Endodermal cell (in vitro differentiated cells): ENCODE measurements around the gene KAZN. TPM values are rescaled to one million over a fixed set of nuclear protein-coding genes. Genes with fewer than 3 reads are reported as not detected.

Experiments used
- DNase-seq: peaks from one replicate; pipeline ENCODE4 v3.0.0-alpha.2; 2017
- H3K27ac ChIP-seq: 2 replicates; pipeline ENCODE4 v1.5.1; 2013; ENCODE audit warnings: mild to moderate bottlenecking, low read depth, low read length, moderate library complexity
- H3K27me3 ChIP-seq: 2 replicates; pipeline ENCODE4 v1.6.1; 2013; ENCODE audit warnings: mild to moderate bottlenecking, low read length, moderate library complexity; ENCODE audit not compliant: insufficient read depth, control insufficient read depth, poor library complexity, severe bottlenecking
- H3K36me3 ChIP-seq: 2 replicates; pipeline ENCODE4 v1.7.0; 2013; ENCODE audit warnings: mild to moderate bottlenecking, low read length, moderate library complexity; ENCODE audit not compliant: control insufficient read depth, insufficient read depth
- H3K4me1 ChIP-seq: one replicate; pipeline ENCODE4 v1.7.0; 2013; ENCODE audit warnings: low read length; ENCODE audit not compliant: control insufficient read depth, insufficient read depth
- H3K4me3 ChIP-seq: 2 replicates; pipeline ENCODE4 v1.5.1; 2013; ENCODE audit warnings: mild to moderate bottlenecking, low read length, moderate library complexity
- H3K9ac ChIP-seq: 2 replicates; pipeline ENCODE4 v1.6.1; 2013; ENCODE audit warnings: mild to moderate bottlenecking, low read length, moderate library complexity; ENCODE audit not compliant: poor library complexity, severe bottlenecking; ENCODE audit errors: extremely low read depth
- H3K9me3 ChIP-seq: 2 replicates; pipeline ENCODE4 v1.6.1; 2013; ENCODE audit warnings: mild to moderate bottlenecking, low read length, moderate library complexity; ENCODE audit not compliant: control insufficient read depth
- H3K27ac Mint-ChIP-seq: 2 replicates; pipeline ENCODE4 v1.8.0; 2020; ENCODE audit warnings: mixed read lengths
- H3K27me3 Mint-ChIP-seq: 2 replicates; pipeline ENCODE4 v1.8.0; 2021; ENCODE audit warnings: mild to moderate bottlenecking, mixed read lengths; ENCODE audit not compliant: insufficient read depth
- H3K36me3 Mint-ChIP-seq: 2 replicates; pipeline ENCODE4 v1.8.0; 2020; ENCODE audit warnings: low read depth, mixed read lengths
- H3K4me1 Mint-ChIP-seq: 2 replicates; pipeline ENCODE4 v1.8.0; 2020; ENCODE audit warnings: mixed read lengths
- H3K4me3 Mint-ChIP-seq: 2 replicates; pipeline ENCODE4 v1.8.0; 2020; ENCODE audit warnings: mild to moderate bottlenecking, moderate library complexity, mixed read lengths
- H3K9me3 Mint-ChIP-seq: 2 replicates; pipeline ENCODE4 v1.8.0; 2020; ENCODE audit warnings: mild to moderate bottlenecking, mixed read lengths
- WGBS, 2 experiments: methylation state at CpG; one replicate each; pipeline versions ENCODE4 v1.1.5 to v1.1.7; 2013; ENCODE audit warnings: missing lambda C conversion rate in 2 of 2, mixed read lengths in 1 of 2; ENCODE audit not compliant: insufficient coverage in 1 of 2, insufficient read length in 1 of 2; 5-methylcytosine and 5-hydroxymethylcytosine counted together
- total RNA-seq, 2 donors: library from RNA; stranded (reverse); fragmentation: NEBNext Ultra II Directional in 1 of 2; extraction: Animal tissue kit (Norgen Biotek cat#: 25700) in 1 of 2; gene quantifications; 2 replicates in 1 of 2; 3 replicates in 1 of 2; pipeline ENCODE4 v1.2.1, GENCODE V29; 2021
- TF ChIP-seq, protein P1 (sequence below): fragments of 200-600 bp; sonication (generic); conservative IDR thresholded peaks from 2 replicates; pipeline ENCODE4 v1.5.0; 2021; ENCODE audit warnings: antibody characterized with exemption, mild to moderate bottlenecking

KAZN gene
- total RNA-seq, 2 donors from 2014 or later: 12.4 to 13.9 TPM

GRCh38 chr1:15083578-15083977 lies 485.1 kb downstream of the KAZN start:
- H3K9me3 Mint-ChIP-seq: no peaks in the 10 kb centered on the region
- H3K4me3 ChIP-seq: no peak overlapping the region
- H3K36me3 ChIP-seq: no peaks in the 10 kb centered on the region
- no peak overlapping the region for H3K4me3 Mint-ChIP-seq
- H3K27me3 Mint-ChIP-seq: peaks cover 2% of the 10 kb centered on the region
- no peaks in the 10 kb centered on the region for H3K4me1 Mint-ChIP-seq
- no peaks in the 10 kb centered on the region for H3K27me3 ChIP-seq
- H3K4me1 ChIP-seq: no peaks in the 10 kb centered on the region
- no peak overlapping the region for H3K9ac ChIP-seq
- no peaks in the 10 kb centered on the region for H3K9me3 ChIP-seq
- DNase-seq: no peak
- WGBS, 2 experiments: 95 to 100% methylated on average over 6 to 7 of the region's 7 CpGs
- no peak overlapping the region for H3K27ac Mint-ChIP-seq
- no peak overlapping the region for H3K27ac ChIP-seq
- TF ChIP-seq, protein P1, sequence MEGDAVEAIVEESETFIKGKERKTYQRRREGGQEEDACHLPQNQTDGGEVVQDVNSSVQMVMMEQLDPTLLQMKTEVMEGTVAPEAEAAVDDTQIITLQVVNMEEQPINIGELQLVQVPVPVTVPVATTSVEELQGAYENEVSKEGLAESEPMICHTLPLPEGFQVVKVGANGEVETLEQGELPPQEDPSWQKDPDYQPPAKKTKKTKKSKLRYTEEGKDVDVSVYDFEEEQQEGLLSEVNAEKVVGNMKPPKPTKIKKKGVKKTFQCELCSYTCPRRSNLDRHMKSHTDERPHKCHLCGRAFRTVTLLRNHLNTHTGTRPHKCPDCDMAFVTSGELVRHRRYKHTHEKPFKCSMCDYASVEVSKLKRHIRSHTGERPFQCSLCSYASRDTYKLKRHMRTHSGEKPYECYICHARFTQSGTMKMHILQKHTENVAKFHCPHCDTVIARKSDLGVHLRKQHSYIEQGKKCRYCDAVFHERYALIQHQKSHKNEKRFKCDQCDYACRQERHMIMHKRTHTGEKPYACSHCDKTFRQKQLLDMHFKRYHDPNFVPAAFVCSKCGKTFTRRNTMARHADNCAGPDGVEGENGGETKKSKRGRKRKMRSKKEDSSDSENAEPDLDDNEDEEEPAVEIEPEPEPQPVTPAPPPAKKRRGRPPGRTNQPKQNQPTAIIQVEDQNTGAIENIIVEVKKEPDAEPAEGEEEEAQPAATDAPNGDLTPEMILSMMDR: no peak
- no peaks in the 10 kb centered on the region for H3K36me3 Mint-ChIP-seq

DNA sequence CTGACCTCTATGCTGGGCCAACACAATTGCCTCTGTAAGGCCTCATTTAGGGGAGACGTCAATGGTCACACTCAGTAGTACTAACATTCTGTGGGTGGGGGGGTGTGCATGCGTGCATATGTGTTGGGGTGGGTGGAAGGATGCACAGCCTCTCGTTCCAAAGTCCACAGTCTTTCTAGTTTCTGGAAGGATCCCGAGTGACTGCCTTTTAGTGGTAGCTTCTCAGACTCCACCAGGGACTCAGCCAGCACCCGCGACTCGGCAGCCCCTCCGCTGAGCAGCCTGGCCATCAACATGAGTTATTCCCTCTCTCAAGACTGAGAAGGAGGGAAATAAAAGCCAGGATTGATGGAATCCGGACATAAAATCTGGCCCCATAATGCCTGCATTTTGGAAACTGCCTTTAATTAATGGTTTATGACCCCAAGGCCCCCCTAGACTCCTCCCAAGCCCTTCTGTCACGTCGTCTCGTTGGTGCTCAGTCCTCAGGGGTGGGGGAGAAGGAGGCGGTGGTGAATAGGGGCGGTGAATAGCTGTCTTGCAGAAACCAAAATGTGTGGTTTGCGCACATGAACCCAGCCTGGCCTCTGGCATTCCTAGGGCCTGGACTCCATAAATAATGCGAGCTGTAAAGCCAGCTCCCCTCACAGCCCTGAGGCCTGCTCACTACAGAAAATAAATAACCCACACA lies 489.9 kb downstream of the KAZN start:
- TF ChIP-seq, protein P1: no peak
- H3K9me3 ChIP-seq: no peaks in the 10 kb centered on the region
- H3K27me3 Mint-ChIP-seq: no peaks in the 10 kb centered on the region
- no peaks in the 10 kb centered on the region for H3K36me3 ChIP-seq
- peak overlapping the region; percentile 77 for H3K27ac ChIP-seq
- H3K4me1 Mint-ChIP-seq: peaks cover 10% of the 10 kb centered on the region
- H3K4me3 ChIP-seq: no peak overlapping the region
- no peaks in the 10 kb centered on the region for H3K4me1 ChIP-seq
- no peak overlapping the region for H3K9ac ChIP-seq
- H3K36me3 Mint-ChIP-seq: no peaks in the 10 kb centered on the region
- H3K27ac Mint-ChIP-seq: no peak overlapping the region
- DNase-seq: no peak
- H3K4me3 Mint-ChIP-seq: no peak overlapping the region
- 91 to 95% methylated on average over 7 to 16 of the region's 16 CpGs for WGBS, 2 experiments
- H3K27me3 ChIP-seq: no peaks in the 10 kb centered on the region
- no peaks in the 10 kb centered on the region for H3K9me3 Mint-ChIP-seq

GRCh38 chr1:15089258-15089992 lies 490.9 kb downstream of the KAZN start:
- no peak overlapping the region for H3K4me3 Mint-ChIP-seq
- DNase-seq: no peak
- Histone ChIP-seq H3K4me1 (no peaks in the 10 kb centered on the region), H3K27me3 (no peaks in the 10 kb centered on the region), H3K4me3 (no peak overlapping the region), H3K9ac (no peak overlapping the region), H3K9me3 (no peaks in the 10 kb centered on the region), H3K36me3 (no peaks in the 10 kb centered on the region), H3K27ac (peak overlapping the region; percentile 77)
- no peaks in the 10 kb centered on the region for H3K27me3 Mint-ChIP-seq
- H3K36me3 Mint-ChIP-seq: no peaks in the 10 kb centered on the region
- no peak overlapping the region for H3K27ac Mint-ChIP-seq
- no peaks in the 10 kb centered on the region for H3K9me3 Mint-ChIP-seq
- H3K4me1 Mint-ChIP-seq: peaks cover 10% of the 10 kb centered on the region
- 84 to 95% methylated on average over 2 to 4 of the region's 4 CpGs for WGBS, 2 experiments
- TF ChIP-seq, protein P1: no peak
